Stimulated activated CD4-positive, alpha-beta T cell treated with anti-CD3 and anti-CD28 coated beads, TNF-alpha, amount 100 ng/mL, for 1 hour (primary cell): Measurements from ENCODE around the gene KCNF1.
"Not testable (repeated sequence)": the region's sequence is repeated elsewhere in the genome, so short reads cannot be mapped to it uniquely, and the experiment has no call there.

Experiments used
- DNase-seq, 3 donors: peaks; one replicate each; pipeline ENCODE4 v3.0.0-alpha.2; 2020; ENCODE audit warnings: low read depth in 3 of 3, low spot score in 1 of 3

The KCNF1 gene

GRCh38 chr2:10940596-10940995 is 28.9 kb downstream of the KCNF1 start:
- no peak for DNase-seq

DNA sequence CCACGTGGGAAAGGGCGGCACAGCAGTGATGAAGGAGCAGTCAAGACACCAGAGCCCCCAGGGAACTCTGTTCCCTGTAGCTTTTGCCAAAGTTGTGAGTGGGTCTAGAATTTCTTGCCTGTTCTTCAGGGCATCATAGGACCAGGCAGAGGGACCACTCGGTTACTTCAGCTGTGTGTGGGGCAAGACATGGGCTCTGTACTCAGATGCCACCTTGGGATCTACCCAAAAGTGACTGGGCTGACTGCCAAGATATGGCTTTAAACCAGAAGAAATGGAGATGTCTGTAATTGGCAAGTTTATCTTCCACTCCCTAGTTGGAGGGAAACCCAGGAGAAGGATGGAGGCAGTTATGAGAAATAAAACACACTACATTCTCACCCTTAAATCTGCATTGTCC is 29.6 kb downstream of the KCNF1 start:
- no peak for DNase-seq

- DNase-seq = no peak
These were observed 33.1 kb downstream of the KCNF1 start for GRCh38 chr2:10944799-10945198.

DNA sequence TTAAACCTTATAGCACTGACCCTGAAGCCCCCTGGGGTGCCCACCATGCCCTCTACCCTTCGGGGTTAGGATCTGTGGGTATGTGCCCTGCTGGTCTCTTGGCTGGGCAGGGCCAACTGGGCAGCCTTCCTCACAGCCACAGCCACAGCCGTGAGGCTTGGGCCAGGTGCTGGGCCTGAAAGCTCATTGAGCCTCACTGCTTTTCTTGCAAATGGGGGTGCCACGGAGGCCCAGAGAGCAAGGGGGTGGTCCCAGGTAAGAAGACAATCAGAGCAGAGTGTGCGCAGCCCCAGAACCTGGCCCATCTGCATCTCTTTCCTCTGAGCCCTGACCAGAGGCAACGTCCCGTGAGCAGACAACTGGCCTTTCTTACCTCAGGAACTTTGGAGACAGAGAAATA is 34.7 kb downstream of the KCNF1 start:
- DNase-seq = no peak

DNA sequence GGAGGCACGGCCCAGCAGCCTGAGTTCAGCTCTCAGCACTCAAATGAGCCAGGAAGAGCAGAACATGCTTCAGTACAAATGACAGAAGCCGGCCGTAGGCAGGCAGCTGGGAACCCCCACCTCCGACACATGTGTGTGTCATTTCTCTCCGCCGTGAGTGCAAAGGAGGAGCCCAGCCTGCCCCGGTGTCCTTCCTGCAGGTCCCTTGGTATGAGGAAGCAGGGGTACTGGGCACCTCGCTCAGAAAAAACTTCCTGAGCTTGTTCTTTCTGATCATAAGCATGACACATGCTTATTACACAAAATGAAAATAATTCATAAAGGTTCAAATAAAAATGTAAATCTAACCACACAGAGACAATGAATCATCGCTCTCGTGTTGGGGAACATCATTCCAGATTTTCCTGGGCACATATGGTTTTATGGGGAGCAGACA is 35.3 kb downstream of the KCNF1 start:
- no peak for DNase-seq

DNA sequence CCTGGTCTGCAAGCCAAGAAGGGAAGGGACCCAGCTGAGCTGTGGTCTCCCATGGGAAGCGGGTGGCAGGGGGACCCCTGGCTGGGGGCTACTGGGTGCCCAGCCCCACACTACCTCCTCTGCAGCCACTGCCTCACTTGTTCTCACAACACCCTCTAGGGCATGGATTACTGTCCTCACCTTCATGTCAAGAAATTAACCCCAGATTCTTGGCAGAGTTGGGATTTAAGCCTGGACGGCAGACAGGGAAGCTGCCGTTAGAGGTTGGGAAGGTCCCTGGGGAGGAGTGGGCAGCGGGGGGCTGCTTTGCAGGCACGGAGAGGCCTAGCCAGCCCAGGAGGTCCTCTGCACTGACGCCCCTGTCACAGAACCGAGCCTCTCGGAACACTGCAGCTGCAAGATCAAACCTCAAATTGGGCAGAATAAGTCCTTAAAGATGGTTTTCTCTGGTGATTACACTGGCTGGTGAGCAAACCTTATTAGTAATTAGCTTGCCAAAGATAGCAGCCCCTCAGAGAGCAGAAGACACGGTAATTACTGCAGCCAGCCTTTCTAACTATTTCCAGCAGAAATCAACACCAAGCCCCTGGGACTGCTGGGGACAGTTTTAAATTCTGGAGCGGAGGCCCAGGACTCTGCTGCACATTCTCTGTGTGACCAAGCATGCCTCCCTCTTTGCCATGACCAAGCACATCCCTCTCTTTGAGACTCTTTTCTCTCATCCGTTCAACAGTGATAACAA is 35.9 kb downstream of the KCNF1 start:
- no peak for DNase-seq

- DNase-seq = no peak
These were observed 36.4 kb downstream of the KCNF1 start for GRCh38 chr2:10948188-10948564.

DNA sequence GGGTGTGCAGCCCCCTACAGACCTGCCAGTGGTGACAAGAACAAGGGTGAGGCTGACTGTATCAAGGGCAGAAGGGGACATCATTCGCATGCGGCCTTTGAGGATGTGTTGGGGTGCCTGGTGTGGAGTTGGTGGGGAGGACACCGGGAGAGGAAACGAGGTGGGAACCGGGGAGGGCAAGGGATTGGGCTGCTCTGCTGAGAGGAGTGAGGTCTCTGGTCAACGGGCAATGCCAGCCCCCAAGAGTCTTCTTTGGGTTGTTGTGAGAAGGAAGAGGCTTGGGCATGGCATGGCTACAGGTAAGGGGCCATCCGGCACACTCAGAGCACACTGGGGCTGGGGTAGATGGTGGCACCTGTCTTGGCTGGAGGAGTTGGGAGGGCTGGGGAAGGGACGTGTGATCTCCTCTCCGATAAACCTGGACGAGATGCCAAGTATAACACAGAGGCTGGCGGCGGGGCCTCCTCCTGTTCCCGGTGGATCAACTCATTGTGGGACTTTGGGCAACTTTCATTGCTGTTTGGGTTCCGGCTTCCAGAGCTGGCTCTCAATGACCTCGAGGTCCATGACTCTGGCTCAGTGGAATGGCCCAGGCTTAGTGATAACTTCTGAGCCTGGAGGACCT is 37.0 kb downstream of the KCNF1 start:
- no peak for DNase-seq

DNA sequence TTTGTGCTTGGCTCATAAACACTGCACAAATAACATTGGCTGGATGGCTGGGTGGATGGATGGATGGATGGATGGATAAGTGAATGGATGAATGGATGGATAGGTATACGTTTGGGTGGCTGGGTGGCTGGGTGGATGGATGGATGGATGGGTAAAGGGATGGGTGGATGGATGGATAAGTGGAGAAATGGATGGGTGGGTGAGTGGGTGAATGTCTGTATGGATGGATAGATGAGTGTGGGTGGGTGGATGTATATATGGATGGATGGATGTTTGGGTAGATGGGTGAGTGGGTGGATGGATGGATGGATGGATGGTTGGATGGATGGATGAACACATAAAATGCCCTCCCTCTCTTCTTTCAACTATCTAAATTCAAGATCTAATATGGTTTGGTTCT is 38.1 kb downstream of the KCNF1 start:
- no peak for DNase-seq

- DNase-seq = no peak
These were observed 40.1 kb downstream of the KCNF1 start for GRCh38 chr2:10951558-10952414.

GRCh38 chr2:10954416-10954815 is 42.7 kb downstream of the KCNF1 start:
- no peak for DNase-seq

DNA sequence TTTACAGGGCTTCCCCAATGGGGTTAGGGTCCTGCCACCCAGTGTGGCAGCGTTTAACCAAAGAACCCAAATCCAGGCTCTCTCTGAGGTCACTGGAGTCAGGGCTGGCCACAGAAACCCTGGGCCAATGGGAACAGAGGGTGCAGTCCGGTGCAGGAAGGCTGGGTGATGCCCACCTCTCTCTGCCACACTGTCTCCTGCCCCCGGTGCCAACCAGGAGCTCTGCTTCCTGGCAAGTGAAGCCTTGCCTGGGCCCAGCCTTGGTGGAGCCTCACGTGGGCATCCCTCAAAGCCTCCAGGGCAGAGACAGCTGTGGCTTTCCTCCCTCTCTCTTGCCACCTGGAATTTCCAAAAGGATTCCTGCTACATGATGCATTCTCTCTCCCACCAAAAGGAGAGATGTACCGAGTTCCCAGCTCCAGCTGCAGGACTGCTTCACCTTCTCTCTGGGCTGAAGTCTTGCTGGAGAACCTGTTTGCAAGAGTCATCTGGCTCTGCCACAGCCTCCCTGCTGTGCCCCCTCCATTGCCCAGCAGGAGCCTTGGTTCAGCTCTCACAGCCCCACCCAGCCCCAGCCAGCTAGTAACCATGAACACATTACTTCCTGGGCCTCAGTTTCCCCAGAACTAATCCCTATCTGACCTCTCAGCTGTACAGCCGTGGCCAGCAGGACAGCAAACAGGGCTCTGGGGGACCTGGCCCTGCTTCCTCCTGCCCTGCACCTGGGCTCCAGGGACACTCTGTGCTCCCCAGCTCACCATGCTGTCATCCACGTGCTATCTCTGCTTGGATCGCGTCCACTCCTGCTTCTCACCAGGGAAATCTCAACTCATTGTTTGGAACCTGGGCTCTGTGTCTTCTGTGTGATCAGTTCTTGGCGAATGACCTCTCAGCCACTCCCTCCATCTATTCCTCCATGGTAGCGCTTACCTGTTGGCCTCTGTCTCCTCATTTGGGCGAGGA is 43.4 kb downstream of the KCNF1 start:
- no peak for DNase-seq

DNA sequence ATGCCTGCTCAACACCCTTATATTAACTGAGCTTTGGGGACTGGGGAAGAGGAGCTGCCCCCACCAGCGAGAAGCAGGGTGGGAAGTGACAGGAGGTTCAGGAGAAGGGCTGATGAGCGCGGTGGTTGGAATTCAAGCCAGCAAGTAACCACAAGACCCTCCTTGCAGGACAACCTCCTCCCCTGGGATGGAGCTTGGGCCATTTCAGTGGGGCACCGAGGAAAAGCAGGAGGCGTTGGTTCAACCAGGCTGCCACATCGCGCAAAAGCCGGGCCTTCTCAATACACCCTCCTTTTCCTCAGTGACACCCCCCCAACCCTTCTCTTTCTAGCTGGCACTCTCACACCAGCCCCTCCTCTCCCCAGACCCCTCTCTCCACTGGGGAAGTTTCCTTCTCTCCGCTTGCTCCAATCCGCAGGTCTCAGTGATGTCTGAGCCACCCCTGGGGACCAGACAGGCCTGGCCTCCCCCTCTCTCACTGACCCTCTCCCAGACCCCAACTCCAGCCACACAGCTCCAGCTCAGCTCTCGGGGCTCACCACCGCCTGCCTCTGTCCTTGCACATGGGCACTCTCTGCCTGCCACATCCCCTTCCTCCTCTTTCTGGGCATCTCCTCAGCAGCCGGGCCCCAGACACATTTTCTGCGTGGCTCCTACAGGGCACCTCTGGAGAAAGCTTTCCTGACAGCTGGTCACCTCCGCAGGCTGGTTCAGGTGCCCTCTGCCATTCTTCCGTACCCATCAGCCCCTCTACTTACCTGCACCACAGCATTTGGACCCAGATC is 44.5 kb downstream of the KCNF1 start:
- no peak for DNase-seq

GRCh38 chr2:10957391-10957790 is 45.7 kb downstream of the KCNF1 start:
- no peak for DNase-seq

DNA sequence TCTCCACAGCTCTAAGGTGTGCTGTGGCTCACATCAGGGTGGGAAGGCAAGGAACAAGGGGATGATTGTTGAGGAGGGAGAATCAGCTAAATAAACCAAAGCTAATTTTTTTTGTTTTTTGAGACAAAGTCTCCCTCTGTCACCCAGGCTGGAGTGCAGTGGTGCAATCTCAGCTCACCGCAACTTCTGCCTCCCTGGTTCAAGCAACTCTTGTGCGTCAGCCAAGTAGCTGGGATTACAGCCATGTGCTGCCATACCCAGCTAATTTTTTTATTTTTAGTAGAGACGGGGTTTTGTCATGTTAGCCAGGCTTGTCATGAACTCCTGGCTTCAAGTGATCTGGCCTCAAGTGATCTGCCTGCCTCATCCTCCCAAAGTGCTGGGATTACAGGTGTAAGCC is 46.7 kb downstream of the KCNF1 start:
- not testable (repeated sequence) for DNase-seq

DNA sequence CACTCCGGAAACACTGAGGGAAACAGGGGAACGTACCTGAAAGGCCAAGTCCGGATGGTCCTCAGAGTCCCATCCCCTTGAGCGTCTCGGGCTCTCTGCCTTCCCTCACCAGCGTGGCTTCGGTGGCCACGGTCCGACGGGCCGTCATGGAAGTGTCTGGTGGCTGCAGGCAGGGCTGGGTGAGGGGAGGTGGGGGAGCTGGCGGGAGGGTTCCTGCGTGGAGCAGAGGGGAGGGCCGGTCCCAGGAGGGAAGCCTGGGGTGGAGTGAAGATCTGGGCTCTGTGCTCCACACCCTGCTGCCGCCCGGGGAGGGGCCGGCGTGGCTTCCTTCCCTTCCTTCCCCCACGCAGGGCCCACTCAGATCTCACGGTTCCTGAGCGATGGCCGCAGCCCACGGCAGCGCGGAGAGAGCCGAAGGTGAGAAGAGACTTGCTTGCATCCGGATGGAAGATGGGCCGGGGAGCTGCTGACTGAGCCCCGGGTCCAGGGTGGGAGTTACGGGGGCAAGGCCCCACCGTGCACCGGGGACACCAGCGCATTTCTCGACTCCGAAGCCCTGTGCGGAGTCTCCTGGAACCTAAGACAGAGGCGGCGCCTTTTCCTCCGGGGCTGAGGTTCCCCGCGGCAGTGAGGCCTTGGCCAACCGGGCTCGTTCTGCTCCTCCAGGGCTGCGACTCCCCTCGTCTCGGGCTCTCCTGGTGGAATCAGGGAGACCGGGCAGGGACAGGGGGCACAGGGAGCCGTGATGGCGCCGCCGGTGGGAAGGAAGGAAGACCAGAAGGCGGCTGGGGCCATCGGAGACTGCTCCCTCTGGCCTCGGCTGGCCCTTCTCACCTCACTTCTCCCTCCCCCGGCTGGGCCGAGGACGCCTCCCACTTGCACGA is 49.1 kb downstream of the KCNF1 start:
- no peak for DNase-seq

DNA sequence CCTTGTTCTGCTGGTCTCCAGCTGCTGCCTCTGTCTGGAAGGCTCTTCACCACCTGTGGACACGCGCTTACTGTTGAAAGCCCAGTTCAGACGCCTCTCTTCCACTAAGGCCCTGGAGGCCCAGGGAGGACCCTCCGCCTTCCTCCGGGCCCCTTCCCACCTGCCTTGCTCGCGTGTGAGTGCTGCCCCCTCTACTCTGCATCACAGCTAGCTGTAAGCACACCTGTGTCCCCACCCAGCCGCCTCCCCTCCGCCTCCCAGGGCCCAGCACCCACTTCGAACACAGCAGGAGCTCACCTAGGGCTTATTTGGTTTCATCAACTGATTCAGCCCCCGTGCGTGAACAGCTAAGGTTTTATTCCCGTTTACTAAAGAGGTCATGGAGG is 49.7 kb downstream of the KCNF1 start:
- no peak for DNase-seq

GRCh38 chr2:10962004-10962403 is 50.3 kb downstream of the KCNF1 start:
- DNase-seq = no peak

DNA sequence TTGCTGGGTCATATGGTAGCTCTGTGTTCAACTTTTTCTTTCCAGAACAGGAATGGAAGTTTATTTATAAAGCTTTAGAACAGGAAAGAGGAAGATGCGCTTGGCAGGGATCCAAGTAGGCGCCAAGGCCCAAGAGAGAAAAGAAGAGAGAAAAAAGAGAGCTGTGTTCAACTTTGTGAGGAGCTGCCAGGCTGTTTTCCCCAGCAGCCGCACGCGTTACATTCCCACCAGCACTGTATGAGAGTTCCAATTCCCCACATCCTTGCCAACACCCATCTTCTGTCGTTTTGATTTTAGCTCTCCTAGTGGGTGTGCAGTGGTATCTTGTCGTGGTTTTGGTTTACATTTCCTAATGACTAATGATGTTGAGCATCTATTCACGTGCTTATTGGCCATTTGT is 51.4 kb downstream of the KCNF1 start:
- no peak for DNase-seq
